ENCODE measurements around the gene MMP27. TPM values are rescaled to one million over a fixed set of nuclear protein-coding genes. Genes with fewer than 3 reads are reported as not detected.
"Not testable (repeated sequence)": the region's sequence is repeated elsewhere in the genome, so short reads cannot be mapped to it uniquely, and the experiment has no call there.

Gene MMP27
- total RNA-seq = not detected

- no peak for DNase-seq
Measured at GRCh38 chr11:102705626-102706025, at the start of gene MMP27. Gene MMP27 (minus strand): TSS chr11:102705769. CDS start chr11:102705714, 55 bp downstream.

GRCh38 chr11:102753267-102753666 is 47.7 kb upstream of the MMP27 start:
- no peak for DNase-seq

- DNase-seq = no peak
Measured at GRCh38 chr11:102751673-102752072, 46.1 kb upstream of the MMP27 start.

- no peak for DNase-seq
Measured at GRCh38 chr11:102749101-102749722, 43.6 kb upstream of the MMP27 start.

- not testable (repeated sequence) for DNase-seq
Measured at GRCh38 chr11:102746746-102747578, 41.4 kb upstream of the MMP27 start.

- no peak for DNase-seq
Measured at GRCh38 chr11:102734650-102735049, 29.1 kb upstream of the MMP27 start.

GRCh38 chr11:102733232-102733875 is 27.8 kb upstream of the MMP27 start:
- no peak for DNase-seq

- DNase-seq = not testable (repeated sequence)
Measured at GRCh38 chr11:102730944-102731343, 25.4 kb upstream of the MMP27 start.

GRCh38 chr11:102729849-102730815 is 24.6 kb upstream of the MMP27 start:
- no peak for DNase-seq

GRCh38 chr11:102727890-102728289 is 22.3 kb upstream of the MMP27 start:
- DNase-seq = no peak

GRCh38 chr11:102724904-102725500 is 19.4 kb upstream of the MMP27 start, which contains the start of gene MMP8:
Gene MMP8 (minus strand): TSS chr11:102724954. CDS start chr11:102724855, 99 bp downstream.
- no peak for DNase-seq

- DNase-seq = no peak
Measured at GRCh38 chr11:102722821-102723220, 17.3 kb upstream of the MMP27 start.

- no peak for DNase-seq
Measured at GRCh38 chr11:102719620-102720277, 14.2 kb upstream of the MMP27 start.

- DNase-seq = no peak
Measured at GRCh38 chr11:102717280-102717679, 11.7 kb upstream of the MMP27 start.

- no peak for DNase-seq
Measured at GRCh38 chr11:102716527-102716926, 11.0 kb upstream of the MMP27 start.

GRCh38 chr11:102712137-102712536 is 6.6 kb upstream of the MMP27 start:
- no peak for DNase-seq

GRCh38 chr11:102709201-102709945 is 3.8 kb upstream of the MMP27 start:
- DNase-seq = no peak

GRCh38 chr11:102708654-102709053 is 3.1 kb upstream of the MMP27 start:
- no peak for DNase-seq

GRCh38 chr11:102704841-102705240 is 728 bp downstream of the MMP27 start:
- no peak for DNase-seq

- no peak for DNase-seq
Measured at GRCh38 chr11:102703826-102704493, 1.6 kb downstream of the MMP27 start.
